NB4 (cell line): ENCODE measurements around the gene MEGF10.

ENCODE experiments used
- DNase-seq: peaks from one replicate; pipeline ENCODE4 v3.0.0; 2010; ENCODE audit warnings: low read depth
- H3K4me3 ChIP-seq: one replicate; pipeline ENCODE4 v1.5.1; 2011; ENCODE audit warnings: mild to moderate bottlenecking, low read depth, low read length, moderate library complexity
- CTCF ChIP-seq: IDR thresholded peaks from one replicate; pipeline ENCODE4 v1.5.1; 2012; ENCODE audit warnings: low read depth, low read length
- MAX ChIP-seq: IDR thresholded peaks from 2 replicates; pipeline ENCODE4 v1.6.1; 2011; ENCODE audit warnings: low read depth, low read length
- MYC ChIP-seq: IDR thresholded peaks from 2 replicates; pipeline ENCODE4 v1.6.1; 2011; ENCODE audit warnings: low read depth, low read length
- POLR2A ChIP-seq: IDR thresholded peaks from 2 replicates; pipeline ENCODE4 v1.6.1; 2011; ENCODE audit warnings: mild to moderate bottlenecking; ENCODE audit not compliant: insufficient read length; ENCODE audit errors: extremely low read depth

MEGF10 gene

GRCh38 chr5:127344931-127345330 is 54.3 kb downstream of the MEGF10 start:
- TF ChIP-seq MAX = no peak
- TF ChIP-seq CTCF = no peak
- no peak for TF ChIP-seq MYC
- TF ChIP-seq POLR2A = no peak
- no peak overlapping the region for H3K4me3 ChIP-seq
- no peak for DNase-seq

- DNase-seq = no peak
- no peak overlapping the region for H3K4me3 ChIP-seq
- TF ChIP-seq MYC (no peak), MAX (no peak), POLR2A (no peak), CTCF (no peak)
Observed at GRCh38 chr5:127351418-127351817, 60.8 kb downstream of the MEGF10 start.

GRCh38 chr5:127352068-127352467 is 61.5 kb downstream of the MEGF10 start:
- no peak for DNase-seq
- TF ChIP-seq POLR2A = no peak
- TF ChIP-seq CTCF = no peak
- no peak for TF ChIP-seq MAX
- no peak for TF ChIP-seq MYC
- no peak overlapping the region for H3K4me3 ChIP-seq

GRCh38 chr5:127353327-127353726 is 62.7 kb downstream of the MEGF10 start:
- DNase-seq = no peak
- TF ChIP-seq MAX (no peak), MYC (no peak)
- H3K4me3 ChIP-seq = no peak overlapping the region

- TF ChIP-seq POLR2A (no peak), MYC (no peak), CTCF (no peak), MAX (no peak)
- no peak overlapping the region for H3K4me3 ChIP-seq
- DNase-seq = no peak
Observed at GRCh38 chr5:127353796-127354195, 63.2 kb downstream of the MEGF10 start.

GRCh38 chr5:127355337-127355736 is 64.7 kb downstream of the MEGF10 start:
- no peak for DNase-seq
- no peak overlapping the region for H3K4me3 ChIP-seq
- TF ChIP-seq POLR2A (no peak), CTCF (no peak), MAX (no peak), MYC (no peak)
